ENCODE data around the gene KIAA0825.

DNA sequence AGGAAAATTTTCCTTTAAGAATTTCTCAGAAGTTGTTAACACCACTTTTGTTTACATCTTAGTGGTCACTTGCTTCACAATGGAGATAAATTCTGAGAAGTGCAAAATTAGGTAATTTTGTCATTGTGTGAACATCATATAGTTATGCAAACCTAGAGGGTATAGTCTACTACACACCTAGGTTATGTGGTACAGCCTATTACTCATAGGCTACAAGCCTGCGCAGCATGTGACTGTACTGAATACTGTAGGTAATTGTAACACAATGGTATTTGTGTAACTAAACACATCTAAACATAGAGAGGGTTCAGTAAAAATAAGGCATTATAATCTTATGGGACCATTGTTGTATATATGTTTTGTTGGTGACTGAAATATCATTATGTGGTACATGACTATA is 488.3 kb downstream of the KIAA0825 start:
- TF ChIP-seq HDGF (IDR thresholded peaks at IDR 0.05; ENCODE audit: borderline replicate concordance) (no peak), FOXA1 (IDR thresholded peaks at IDR 0.05) (no peak), SP1 (IDR thresholded peaks at IDR 0.05) (no peak), FOXK2 (IDR thresholded peaks at IDR 0.05) (no peak), NFRKB (IDR thresholded peaks at IDR 0.05) (no peak), BHLHE40 (IDR thresholded peaks at IDR 0.05; ENCODE audit: borderline replicate concordance) (no peak), CTBP1 (IDR thresholded peaks at IDR 0.05; ENCODE audit: borderline replicate concordance) (no peak)
